ENCODE measurements around the gene FCRLB.
A peak's percentile ranks its signal among the peaks of the same experiment; 100 is the strongest.

Gene FCRLB

DNA sequence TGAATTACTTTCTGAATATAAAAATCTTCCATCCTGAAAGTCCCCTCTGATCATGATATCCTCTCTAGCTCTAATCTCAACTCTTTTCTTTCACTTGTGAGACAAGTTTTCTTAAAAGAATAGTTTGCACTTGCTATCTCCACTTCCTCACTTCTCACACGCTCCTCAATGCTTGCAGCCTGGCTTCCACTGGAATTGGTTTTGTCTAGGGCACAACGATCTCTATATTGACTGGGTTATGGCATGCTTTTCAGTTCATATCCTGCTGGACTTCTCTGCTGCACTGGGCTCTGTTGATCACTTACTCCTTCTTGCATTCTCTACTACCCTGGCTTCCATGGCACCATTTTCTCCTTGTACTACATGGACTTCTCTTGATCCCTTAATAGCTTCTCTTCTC lies 13.8 kb upstream of the FCRLB start:
- Histone ChIP-seq H3K4me2 (ENCODE audit: low read depth, low read length) (peak overlapping the region; percentile 54; the same call in 1 of the 2 replicates), H3K9me3 (replicated peaks; ENCODE audit: insufficient read depth, low read length) (no peaks in the 10 kb centered on the region), H3K79me2 (ENCODE audit: low read length) (no peaks in the 10 kb centered on the region), H3K36me3 (replicated peaks; ENCODE audit: insufficient read depth, low read length) (no peaks in the 10 kb centered on the region), H3K9ac (ENCODE audit: low read length) (no peak overlapping the region), H2AFZ (ENCODE audit: low read length) (no peak overlapping the region; the same call in 1 of the 2 replicates), H3K27ac (ENCODE audit: low read length) (peak overlapping the region; percentile 70; the same call in 1 of the 2 replicates), H3K27me3 (replicated peaks; ENCODE audit: insufficient read depth, low read length) (no peaks in the 10 kb centered on the region), H3K4me3 (ENCODE audit: low read length) (no peak overlapping the region), H3K4me1 (ENCODE audit: low read length) (peaks cover 23% of the 10 kb centered on the region), H3F3A (ENCODE audit: insufficient read depth, low read length) (peaks cover 8% of the 10 kb centered on the region; the same call in 1 of the 2 replicates), H3K9me2 (replicated peaks; ENCODE audit: insufficient read depth, low read length) (no peaks in the 10 kb centered on the region), H4K20me1 (ENCODE audit: insufficient read depth, low read length) (no peaks in the 10 kb centered on the region)
- TF ChIP-seq EZH2 (optimal IDR thresholded peaks at IDR 0.05; ENCODE audit: low read depth, low read length) (no peak), EZH2phosphoT487 (IDR thresholded peaks at IDR 0.05; ENCODE audit: low read length) (no peak)
- TF ChIP-seq, protein P1, sequence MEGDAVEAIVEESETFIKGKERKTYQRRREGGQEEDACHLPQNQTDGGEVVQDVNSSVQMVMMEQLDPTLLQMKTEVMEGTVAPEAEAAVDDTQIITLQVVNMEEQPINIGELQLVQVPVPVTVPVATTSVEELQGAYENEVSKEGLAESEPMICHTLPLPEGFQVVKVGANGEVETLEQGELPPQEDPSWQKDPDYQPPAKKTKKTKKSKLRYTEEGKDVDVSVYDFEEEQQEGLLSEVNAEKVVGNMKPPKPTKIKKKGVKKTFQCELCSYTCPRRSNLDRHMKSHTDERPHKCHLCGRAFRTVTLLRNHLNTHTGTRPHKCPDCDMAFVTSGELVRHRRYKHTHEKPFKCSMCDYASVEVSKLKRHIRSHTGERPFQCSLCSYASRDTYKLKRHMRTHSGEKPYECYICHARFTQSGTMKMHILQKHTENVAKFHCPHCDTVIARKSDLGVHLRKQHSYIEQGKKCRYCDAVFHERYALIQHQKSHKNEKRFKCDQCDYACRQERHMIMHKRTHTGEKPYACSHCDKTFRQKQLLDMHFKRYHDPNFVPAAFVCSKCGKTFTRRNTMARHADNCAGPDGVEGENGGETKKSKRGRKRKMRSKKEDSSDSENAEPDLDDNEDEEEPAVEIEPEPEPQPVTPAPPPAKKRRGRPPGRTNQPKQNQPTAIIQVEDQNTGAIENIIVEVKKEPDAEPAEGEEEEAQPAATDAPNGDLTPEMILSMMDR (IDR thresholded peaks at IDR 0.05; ENCODE audit: low read length): no peak
- no peak for DNase-seq

DNA sequence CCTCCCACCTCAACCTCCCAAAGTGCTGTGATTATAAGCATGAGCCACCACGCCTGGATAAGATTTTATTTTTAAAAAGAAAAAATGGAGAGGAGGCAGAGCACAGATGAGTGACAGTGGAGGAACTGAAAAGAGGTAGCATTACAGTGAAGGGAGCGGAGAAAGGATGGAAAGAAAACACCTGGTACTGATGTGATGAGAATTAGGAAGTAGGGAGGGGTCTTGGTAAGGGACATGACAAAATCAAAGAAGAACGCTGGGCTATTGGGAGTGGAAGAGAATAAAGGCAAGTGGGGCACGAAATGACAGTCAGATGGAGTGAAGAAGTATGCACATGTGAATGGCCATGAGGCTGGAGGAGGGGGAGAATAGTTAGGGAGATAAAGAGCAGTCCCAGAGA lies 12.0 kb upstream of the FCRLB start:
- Histone ChIP-seq H3K9ac (ENCODE audit: low read length) (no peak overlapping the region), H3K36me3 (replicated peaks; ENCODE audit: insufficient read depth, low read length) (no peaks in the 10 kb centered on the region), H3K27ac (ENCODE audit: low read length) (no peak overlapping the region), H3F3A (ENCODE audit: insufficient read depth, low read length) (peaks cover 8% of the 10 kb centered on the region; the same call in 1 of the 2 replicates), H3K79me2 (ENCODE audit: low read length) (no peaks in the 10 kb centered on the region), H3K4me3 (ENCODE audit: low read length) (no peak overlapping the region), H3K9me3 (replicated peaks; ENCODE audit: insufficient read depth, low read length) (no peaks in the 10 kb centered on the region), H3K9me2 (replicated peaks; ENCODE audit: insufficient read depth, low read length) (no peaks in the 10 kb centered on the region), H2AFZ (ENCODE audit: low read length) (no peak overlapping the region), H4K20me1 (ENCODE audit: insufficient read depth, low read length) (no peaks in the 10 kb centered on the region), H3K27me3 (replicated peaks; ENCODE audit: insufficient read depth, low read length) (no peaks in the 10 kb centered on the region), H3K4me1 (ENCODE audit: low read length) (peaks cover 23% of the 10 kb centered on the region), H3K4me2 (ENCODE audit: low read depth, low read length) (no peak overlapping the region)
- TF ChIP-seq EZH2 (optimal IDR thresholded peaks at IDR 0.05; ENCODE audit: low read depth, low read length) (no peak), EZH2phosphoT487 (IDR thresholded peaks at IDR 0.05; ENCODE audit: low read length) (no peak)
- TF ChIP-seq, protein P1 (IDR thresholded peaks at IDR 0.05; ENCODE audit: low read length): no peak
- no peak for DNase-seq

DNA sequence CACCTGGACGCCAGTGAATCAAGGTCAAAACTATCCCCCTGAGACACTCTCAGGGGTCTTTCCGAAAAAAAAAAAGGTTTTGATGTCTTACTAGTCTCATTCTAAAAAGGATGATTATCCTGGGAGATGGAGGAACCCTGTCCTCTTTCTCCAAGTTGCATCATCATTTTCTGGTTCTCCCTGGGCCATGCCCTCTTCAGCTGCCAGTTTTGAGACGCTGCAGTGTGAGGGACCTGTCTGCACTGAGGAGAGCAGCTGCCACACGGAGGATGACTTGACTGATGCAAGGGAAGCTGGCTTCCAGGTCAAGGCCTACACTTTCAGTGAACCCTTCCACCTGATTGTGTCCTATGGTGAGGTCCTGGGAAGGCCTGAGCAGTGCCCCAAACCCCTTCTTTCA lies 10.8 kb upstream of the FCRLB start:
- H3K79me2 ChIP-seq (ENCODE audit: low read length): no peaks in the 10 kb centered on the region
- no peak for DNase-seq
- H3K9me2 ChIP-seq (replicated peaks; ENCODE audit: insufficient read depth, low read length): no peaks in the 10 kb centered on the region
- H3F3A ChIP-seq (ENCODE audit: insufficient read depth, low read length): peaks cover 8% of the 10 kb centered on the region; the same call in 1 of the 2 replicates
- no peak overlapping the region for H3K4me2 ChIP-seq (ENCODE audit: low read depth, low read length)
- no peaks in the 10 kb centered on the region for H3K36me3 ChIP-seq (replicated peaks; ENCODE audit: insufficient read depth, low read length)
- no peak overlapping the region for H2AFZ ChIP-seq (ENCODE audit: low read length)
- H3K4me1 ChIP-seq (ENCODE audit: low read length): peaks cover 23% of the 10 kb centered on the region
- no peaks in the 10 kb centered on the region for H3K27me3 ChIP-seq (replicated peaks; ENCODE audit: insufficient read depth, low read length)
- no peaks in the 10 kb centered on the region for H3K9me3 ChIP-seq (replicated peaks; ENCODE audit: insufficient read depth, low read length)
- TF ChIP-seq, protein P1 (IDR thresholded peaks at IDR 0.05; ENCODE audit: low read length): no peak
- TF ChIP-seq EZH2phosphoT487 (IDR thresholded peaks at IDR 0.05; ENCODE audit: low read length): no peak
- TF ChIP-seq EZH2 (optimal IDR thresholded peaks at IDR 0.05; ENCODE audit: low read depth, low read length): no peak
- H3K9ac ChIP-seq (ENCODE audit: low read length): no peak overlapping the region
- no peak overlapping the region for H3K27ac ChIP-seq (ENCODE audit: low read length)
- no peaks in the 10 kb centered on the region for H4K20me1 ChIP-seq (ENCODE audit: insufficient read depth, low read length)
- H3K4me3 ChIP-seq (ENCODE audit: low read length): no peak overlapping the region
